Measurements from ENCODE around the gene KIAA0040.

- TF ChIP-seq ELK4 (IDR thresholded peaks at IDR 0.05; ENCODE audit: borderline replicate concordance, low read depth, low read length), result no peak
- TF ChIP-seq, protein P1, sequence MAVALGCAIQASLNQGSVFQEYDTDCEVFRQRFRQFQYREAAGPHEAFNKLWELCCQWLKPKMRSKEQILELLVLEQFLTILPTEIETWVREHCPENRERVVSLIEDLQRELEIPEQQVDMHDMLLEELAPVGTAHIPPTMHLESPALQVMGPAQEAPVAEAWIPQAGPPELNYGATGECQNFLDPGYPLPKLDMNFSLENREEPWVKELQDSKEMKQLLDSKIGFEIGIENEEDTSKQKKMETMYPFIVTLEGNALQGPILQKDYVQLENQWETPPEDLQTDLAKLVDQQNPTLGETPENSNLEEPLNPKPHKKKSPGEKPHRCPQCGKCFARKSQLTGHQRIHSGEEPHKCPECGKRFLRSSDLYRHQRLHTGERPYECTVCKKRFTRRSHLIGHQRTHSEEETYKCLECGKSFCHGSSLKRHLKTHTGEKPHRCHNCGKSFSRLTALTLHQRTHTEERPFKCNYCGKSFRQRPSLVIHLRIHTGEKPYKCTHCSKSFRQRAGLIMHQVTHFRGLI (tag by site-specific recombination; IDR thresholded peaks at IDR 0.05), result no peak
- TF ChIP-seq ZNF629 (tag by site-specific recombination; IDR thresholded peaks at IDR 0.05), result no peak
- no peak for TF ChIP-seq ZNF792 (tag by site-specific recombination; IDR thresholded peaks at IDR 0.05)
- TF ChIP-seq, protein P2, sequence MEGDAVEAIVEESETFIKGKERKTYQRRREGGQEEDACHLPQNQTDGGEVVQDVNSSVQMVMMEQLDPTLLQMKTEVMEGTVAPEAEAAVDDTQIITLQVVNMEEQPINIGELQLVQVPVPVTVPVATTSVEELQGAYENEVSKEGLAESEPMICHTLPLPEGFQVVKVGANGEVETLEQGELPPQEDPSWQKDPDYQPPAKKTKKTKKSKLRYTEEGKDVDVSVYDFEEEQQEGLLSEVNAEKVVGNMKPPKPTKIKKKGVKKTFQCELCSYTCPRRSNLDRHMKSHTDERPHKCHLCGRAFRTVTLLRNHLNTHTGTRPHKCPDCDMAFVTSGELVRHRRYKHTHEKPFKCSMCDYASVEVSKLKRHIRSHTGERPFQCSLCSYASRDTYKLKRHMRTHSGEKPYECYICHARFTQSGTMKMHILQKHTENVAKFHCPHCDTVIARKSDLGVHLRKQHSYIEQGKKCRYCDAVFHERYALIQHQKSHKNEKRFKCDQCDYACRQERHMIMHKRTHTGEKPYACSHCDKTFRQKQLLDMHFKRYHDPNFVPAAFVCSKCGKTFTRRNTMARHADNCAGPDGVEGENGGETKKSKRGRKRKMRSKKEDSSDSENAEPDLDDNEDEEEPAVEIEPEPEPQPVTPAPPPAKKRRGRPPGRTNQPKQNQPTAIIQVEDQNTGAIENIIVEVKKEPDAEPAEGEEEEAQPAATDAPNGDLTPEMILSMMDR (tag by site-specific recombination; IDR thresholded peaks at IDR 0.05), result peak; percentile 56
- no peak for TF ChIP-seq GLIS2 (tag by site-specific recombination; IDR thresholded peaks at IDR 0.05)
- no peak for TF ChIP-seq ZNF274 (IDR thresholded peaks at IDR 0.05; ENCODE audit: low read length)
- no peak for TF ChIP-seq ZNF274 (tag by site-specific recombination; IDR thresholded peaks at IDR 0.05; ENCODE audit: borderline replicate concordance)
Measured at GRCh38 chr1:175154629-175155472, 37.7 kb downstream of the KIAA0040 start.
